ENCODE data around the gene SGSH.
A peak's percentile ranks its signal among the peaks of the same experiment; 100 is the strongest.
"Not testable (repeated sequence)": the region's sequence is repeated elsewhere in the genome, so short reads cannot be mapped to it uniquely, and the experiment has no call there.

SGSH gene

GRCh38 chr17:80253631-80254395, 33.7 kb upstream of the SGSH start:
- DNase-seq (ENCODE audit: low read depth in 2 of 2), result no peak

DNA sequence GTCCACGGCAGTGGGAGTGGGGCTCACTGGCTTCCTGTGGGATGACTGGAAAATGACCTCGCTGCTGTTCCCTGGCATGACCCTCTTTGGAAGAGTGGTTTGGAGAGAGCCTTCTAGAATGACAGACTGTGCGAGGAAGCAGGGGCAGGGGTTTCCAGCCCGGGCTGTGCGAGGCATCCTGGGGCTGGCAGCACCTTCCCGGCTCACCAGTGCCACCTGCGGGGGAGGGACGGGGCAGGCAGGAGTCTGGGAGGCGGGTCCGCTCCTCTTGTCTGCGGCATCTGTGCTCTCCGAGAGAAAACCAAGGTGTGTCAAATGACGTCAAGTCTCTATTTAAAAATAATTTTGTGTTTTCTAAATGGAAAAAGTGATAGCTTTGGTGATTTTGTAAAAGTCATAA, 32.7 kb upstream of the SGSH start:
- peak; percentile 82 to 87 for DNase-seq (ENCODE audit: low read depth in 2 of 2)

- no peak for DNase-seq (ENCODE audit: low read depth in 2 of 2)
These were observed 31.8 kb upstream of the SGSH start for GRCh38 chr17:80251966-80252365.

DNA sequence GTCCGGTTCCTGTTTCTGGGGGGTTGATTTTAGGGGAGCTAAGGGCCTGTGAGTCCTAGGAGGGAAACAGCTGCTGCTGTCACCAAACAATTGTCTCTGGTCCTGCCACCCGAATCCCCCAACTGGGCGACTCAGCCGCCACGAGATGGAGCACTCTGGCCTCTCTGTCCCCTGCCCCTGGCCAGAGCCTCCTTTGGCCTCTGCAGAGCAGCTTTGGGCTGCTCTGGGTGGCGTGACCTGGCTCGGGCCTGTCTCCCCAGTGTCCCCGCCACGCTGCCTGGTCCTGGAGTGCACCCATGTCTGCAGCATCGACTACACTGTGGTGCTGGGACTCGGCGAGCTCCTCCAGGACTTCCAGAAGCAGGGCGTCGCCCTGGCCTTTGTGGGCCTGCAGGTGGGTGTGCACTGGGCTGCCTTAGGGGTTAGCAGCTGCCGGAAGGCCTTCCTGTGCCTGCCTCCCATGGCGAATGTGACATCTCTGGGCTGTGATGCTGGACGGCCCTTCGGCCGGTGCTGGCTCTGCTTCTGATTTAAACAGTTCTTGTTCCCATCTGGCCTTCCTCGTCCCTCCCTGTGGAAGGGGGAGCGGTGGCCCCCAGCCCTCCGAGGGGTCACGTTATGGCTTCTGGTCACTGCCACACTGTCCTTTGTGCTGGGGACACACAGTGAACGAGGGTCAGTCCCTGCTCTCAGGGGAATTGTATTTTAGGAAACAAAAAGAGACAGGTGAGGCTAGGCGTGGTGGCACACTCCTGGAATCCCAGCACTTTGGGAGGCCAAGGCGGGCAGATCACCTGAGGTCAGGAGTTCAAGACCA, 29.0 kb upstream of the SGSH start:
- no peak for DNase-seq (ENCODE audit: low read depth in 2 of 2)

DNA sequence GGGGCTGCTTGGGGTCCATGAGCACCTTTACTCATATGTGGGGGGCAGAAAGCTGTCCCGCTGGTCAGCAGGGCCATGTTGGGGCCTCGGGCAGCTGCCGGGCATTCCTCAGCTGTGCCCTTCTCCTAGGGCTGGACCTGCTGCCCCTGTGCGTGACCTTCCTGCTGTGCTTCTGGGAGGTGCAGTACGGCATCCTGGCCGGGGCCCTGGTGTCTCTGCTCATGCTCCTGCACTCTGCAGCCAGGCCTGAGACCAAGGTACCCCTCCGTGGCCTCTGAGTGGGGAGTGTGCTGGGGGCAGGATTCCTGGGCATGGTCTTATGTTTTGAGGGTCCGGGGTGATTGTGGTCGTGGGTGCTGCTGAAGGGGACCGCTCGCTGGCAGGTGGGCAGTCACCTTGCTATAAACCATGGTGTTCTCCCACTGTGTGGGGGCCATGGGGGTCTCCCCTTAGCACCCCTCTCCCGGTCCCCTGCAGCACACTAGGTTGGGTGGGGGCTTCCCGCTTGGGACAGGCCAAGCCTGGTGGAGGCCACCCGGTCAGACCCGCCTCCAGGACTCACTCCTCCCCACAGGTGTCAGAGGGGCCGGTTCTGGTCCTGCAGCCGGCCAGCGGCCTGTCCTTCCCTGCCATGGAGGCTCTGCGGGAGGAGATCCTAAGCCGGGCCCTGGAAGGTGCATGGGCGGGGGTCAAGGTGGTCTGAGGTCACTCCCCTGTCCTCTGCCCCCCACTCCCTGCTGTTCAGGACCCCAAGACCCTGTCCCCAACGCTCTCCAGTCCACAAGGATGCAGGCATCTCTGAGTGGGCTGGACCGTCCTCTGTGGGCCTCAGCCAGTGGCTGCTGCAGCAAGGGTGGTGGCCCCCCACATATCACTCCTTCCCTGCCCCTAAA, 28.1 kb upstream of the SGSH start:
- DNase-seq (ENCODE audit: low read depth in 2 of 2), result no peak

GRCh38 chr17:80247561-80247960, 27.4 kb upstream of the SGSH start:
- no peak for DNase-seq (ENCODE audit: low read depth in 2 of 2)

DNA sequence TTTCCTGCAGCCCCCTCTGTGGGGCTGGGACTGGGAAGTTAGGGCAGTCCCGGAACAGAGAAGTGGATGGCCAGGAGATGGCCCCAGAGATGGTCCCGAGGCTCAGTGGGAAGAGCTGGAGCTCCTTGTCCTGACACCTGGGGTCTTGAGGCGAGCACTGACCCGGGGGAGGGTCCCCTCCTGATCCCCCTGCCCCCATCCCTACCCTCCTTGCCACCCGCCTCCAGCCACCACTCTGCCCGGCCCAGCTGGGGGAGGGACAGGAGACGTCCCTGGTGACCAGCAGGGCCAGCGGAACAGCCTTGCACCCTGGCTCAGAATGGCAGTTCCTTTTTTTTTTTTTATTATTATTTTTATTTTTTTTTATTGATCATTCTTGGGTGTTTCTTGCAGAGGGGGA, 26.6 kb upstream of the SGSH start:
- no peak for DNase-seq (ENCODE audit: low read depth in 2 of 2)

GRCh38 chr17:80246266-80246681, 26.1 kb upstream of the SGSH start:
- DNase-seq (ENCODE audit: low read depth in 2 of 2), result no peak

GRCh38 chr17:80245566-80246265, 25.6 kb upstream of the SGSH start:
- no peak for DNase-seq (ENCODE audit: low read depth in 2 of 2)

- no peak for DNase-seq (ENCODE audit: low read depth in 2 of 2)
These were observed 24.9 kb upstream of the SGSH start for GRCh38 chr17:80244871-80245509.

GRCh38 chr17:80244448-80244847, 24.3 kb upstream of the SGSH start:
- not testable (repeated sequence) for DNase-seq (ENCODE audit: low read depth in 2 of 2)

DNA sequence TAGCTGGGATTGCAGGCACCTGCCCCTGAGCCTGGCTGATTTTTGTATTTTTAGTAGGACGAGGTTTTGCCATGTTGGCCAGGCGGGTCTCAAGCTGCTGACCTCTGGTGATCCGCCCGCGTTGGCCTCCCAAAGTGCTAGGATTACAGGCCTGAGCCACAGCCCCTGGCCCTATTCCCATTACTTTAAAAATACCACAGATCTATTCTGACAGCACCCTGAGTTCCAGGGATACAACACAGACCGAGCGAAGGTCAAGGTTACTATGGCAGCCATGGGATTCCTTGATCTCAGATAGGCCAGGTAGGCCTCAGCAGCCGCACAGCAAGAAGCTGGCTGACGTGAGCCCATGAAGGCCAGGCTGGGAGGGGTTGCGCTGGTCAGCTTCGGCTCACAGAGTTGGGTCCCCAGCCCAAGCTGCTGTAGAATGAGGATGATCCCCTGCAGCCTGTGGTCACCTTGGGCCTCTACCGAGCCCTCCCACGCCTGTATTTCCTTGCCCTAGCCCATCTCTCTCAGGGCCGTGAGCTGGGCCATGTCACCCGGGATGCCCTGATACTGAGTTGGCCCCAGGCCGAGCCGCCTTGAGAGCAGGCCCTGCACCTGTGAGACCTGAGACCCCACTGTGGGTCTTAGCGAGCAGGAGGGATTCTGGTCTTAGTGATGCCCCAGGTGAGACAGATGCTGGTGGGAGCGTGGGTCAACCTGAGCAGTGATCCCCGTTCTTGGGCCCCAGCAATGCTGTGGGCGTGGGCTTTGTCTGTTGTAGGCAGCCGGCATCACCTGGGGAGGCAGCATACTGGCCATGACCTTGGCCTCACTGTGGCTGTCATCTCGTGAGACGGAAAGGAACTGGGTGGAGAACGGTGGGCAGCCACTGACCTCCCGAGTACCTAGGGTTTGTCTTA, 23.6 kb upstream of the SGSH start:
- DNase-seq (ENCODE audit: low read depth in 2 of 2), result no peak

GRCh38 chr17:80242505-80242904, 22.4 kb upstream of the SGSH start:
- DNase-seq (ENCODE audit: low read depth in 2 of 2), result no peak

DNA sequence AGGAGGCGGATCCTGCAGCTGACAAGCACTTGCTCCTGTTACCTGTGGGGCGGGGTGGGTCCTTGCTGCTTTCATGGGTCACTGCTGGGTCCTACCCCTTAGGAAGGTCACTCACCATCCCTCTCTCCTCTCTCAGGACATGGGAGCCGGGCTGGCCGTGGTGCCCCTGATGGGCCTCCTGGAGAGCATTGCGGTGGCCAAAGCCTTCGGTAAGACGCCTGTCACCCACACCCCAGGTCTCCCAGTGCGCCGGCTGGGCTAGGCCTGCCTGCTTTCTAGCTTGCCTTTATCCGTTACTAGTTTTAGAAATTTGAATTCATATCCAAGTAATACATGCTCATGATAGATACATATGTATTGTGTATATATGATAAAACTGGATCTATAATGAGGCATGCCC, 17.3 kb upstream of the SGSH start:
- no peak for DNase-seq (ENCODE audit: low read depth in 2 of 2)

- DNase-seq (ENCODE audit: low read depth in 2 of 2), result no peak
These were observed 16.8 kb upstream of the SGSH start for GRCh38 chr17:80236911-80237310.

DNA sequence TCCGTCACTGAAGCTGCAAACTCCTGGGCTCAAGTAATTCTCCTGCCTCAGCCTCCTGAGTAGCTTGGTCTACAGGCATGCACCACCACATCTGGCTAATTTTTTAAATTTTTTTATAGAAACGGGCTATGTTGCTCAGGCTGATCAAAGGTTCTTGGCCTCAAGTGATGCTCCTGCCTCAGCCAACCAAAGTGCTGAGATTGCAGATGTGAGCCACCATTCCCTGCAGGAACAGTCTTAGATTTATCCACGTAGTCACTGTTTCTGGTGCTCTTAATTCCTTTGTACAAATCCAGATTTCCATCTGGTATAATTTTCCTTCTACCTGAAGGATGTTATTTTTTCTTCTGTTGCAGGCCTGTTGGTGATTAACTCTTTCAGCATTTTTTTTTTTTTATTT, 13.1 kb upstream of the SGSH start:
- DNase-seq (ENCODE audit: low read depth in 2 of 2), result no peak

GRCh38 chr17:80232438-80232837, 12.3 kb upstream of the SGSH start:
- DNase-seq (ENCODE audit: low read depth in 2 of 2), result no peak

DNA sequence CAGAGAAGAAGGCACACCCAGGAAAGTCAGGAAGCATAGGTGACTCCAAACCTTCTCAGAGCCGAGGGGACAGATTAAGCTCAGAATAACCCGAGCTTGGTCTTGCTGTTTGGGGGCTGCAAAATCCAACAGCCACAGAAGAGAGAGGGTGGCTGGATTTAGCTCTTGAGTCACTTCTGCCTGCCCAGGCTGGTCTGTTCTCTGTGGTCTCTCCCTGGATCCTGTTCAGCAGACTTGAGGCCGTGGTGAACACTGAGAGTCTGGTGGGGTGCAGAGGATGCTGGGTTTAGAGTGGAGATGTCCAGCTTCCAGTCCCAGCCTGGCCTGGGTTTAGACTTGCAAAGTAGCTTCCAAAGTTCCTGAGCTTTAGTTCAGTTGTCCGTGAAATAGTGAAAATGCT, 8.9 kb upstream of the SGSH start:
- no peak for DNase-seq (ENCODE audit: low read depth in 2 of 2)

DNA sequence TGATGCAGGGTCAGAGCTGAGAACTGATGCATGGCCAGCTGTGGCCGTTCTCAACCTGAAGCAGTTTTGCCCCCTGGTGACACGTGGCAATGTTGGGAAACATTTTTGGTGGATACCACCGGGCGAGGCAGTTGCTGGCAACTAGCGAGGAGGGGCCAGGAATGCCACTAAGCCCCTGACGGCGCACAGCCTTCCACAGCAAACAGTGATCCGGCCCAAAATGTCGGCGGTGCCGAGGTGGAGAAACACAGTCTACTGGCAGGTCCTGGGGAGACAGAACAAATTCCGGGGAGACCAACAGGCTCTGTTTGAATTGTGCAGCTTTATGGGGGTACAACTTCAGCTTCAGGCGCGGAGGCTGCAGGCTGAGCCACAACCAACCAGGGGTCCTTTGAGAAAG, 8.3 kb upstream of the SGSH start:
- DNase-seq (ENCODE audit: low read depth in 2 of 2), result no peak

- DNase-seq (ENCODE audit: low read depth in 2 of 2), result no peak
These were observed 7.5 kb upstream of the SGSH start for GRCh38 chr17:80227666-80228065.
